IMR-90 (cell line): Measurements from ENCODE around the gene SYPL2. TPM values are rescaled to one million over a fixed set of nuclear protein-coding genes. Genes with fewer than 3 reads are reported as not detected.

Experiments used
- ATAC-seq: fragments of 200-7000 bp; cut with Tn5 transposase; 2 replicates; pipeline ENCODE4 v1.9.1; 2020; ENCODE audit warnings: low read depth, mild to moderate bottlenecking, moderate library complexity
- BruUV-seq: library from RNA; stranded (reverse); fragments of 400-500 nt; replicated peaks from 2 replicates; lab custom pipeline; 2021; lab: Mats Ljungman, UMichigan
- CTCF ChIA-PET: fragments of 300-600 bp; formaldehyde crosslinking; extraction: SDS; loops from one replicate; lab custom pipeline; 2021; ENCODE audit warnings: antibody characterized with exemption; lab: Yijun Ruan, JAX
- POLR2A ChIA-PET: fragments of 300-600 bp; sonication (Branson Sonifier 250); formaldehyde crosslinking; loops from one replicate; lab custom pipeline; 2022; ENCODE audit warnings: antibody characterized with exemption; ENCODE audit not compliant: unreplicated experiment; lab: Charles Lee
- DNase-seq: peaks from one replicate; pipeline ENCODE4 v3.0.0; 2013
- H2AFZ ChIP-seq: replicated peaks from 2 replicates; pipeline ENCODE3; 2013; ENCODE audit warnings: low read length, mild to moderate bottlenecking; ENCODE audit not compliant: poor library complexity
- H2AK5ac ChIP-seq: 2 replicates; pipeline ENCODE4 v1.6.1; 2013; ENCODE audit warnings: low read depth, low read length, inconsistent platforms
- H2AK9ac ChIP-seq: replicated peaks from 2 replicates; pipeline ENCODE3; 2013; ENCODE audit warnings: mild to moderate bottlenecking, low read depth, low read length, moderate library complexity; ENCODE audit not compliant: poor library complexity
- H2BK120ac ChIP-seq: 2 replicates; pipeline ENCODE4 v1.6.1; 2013; ENCODE audit warnings: low read depth, low read length, inconsistent platforms
- H2BK15ac ChIP-seq: 3 replicates; pipeline ENCODE4 v1.6.1; 2013; ENCODE audit warnings: low read depth, low read length, inconsistent platforms
- H2BK20ac ChIP-seq: 2 replicates; pipeline ENCODE4 v1.6.1; 2013; ENCODE audit warnings: low read depth, mild to moderate bottlenecking, inconsistent platforms, low read length, moderate library complexity
- H2BK5ac ChIP-seq: 2 replicates; pipeline ENCODE4 v1.6.1; 2013; ENCODE audit warnings: mild to moderate bottlenecking, low read depth, low read length, inconsistent platforms; ENCODE audit not compliant: poor library complexity, severe bottlenecking
- H3K14ac ChIP-seq: replicated peaks from 2 replicates; pipeline ENCODE4 v1.6.1; 2013; ENCODE audit warnings: low read depth, low read length, inconsistent platforms
- H3K18ac ChIP-seq: 2 replicates; pipeline ENCODE4 v1.6.1; 2013; ENCODE audit warnings: low read depth, low read length, control low read depth
- H3K23ac ChIP-seq: 2 replicates; pipeline ENCODE4 v1.6.1; 2013; ENCODE audit warnings: low read depth, low read length, inconsistent platforms
- H3K27ac ChIP-seq: 2 replicates; pipeline ENCODE4 v1.5.1; 2013; ENCODE audit warnings: mild to moderate bottlenecking, control low read depth, low read length; ENCODE audit not compliant: insufficient read depth
- H3K27me3 ChIP-seq: 2 replicates; pipeline ENCODE4 v1.6.1; 2013; ENCODE audit warnings: low read length; ENCODE audit not compliant: control insufficient read depth, insufficient read depth
- H3K36me3 ChIP-seq: 2 replicates; pipeline ENCODE4 v1.6.1; 2013; ENCODE audit warnings: low read length, mixed read lengths; ENCODE audit not compliant: control insufficient read depth, insufficient read depth
- H3K4ac ChIP-seq: 2 replicates; pipeline ENCODE4 v1.6.1; 2013; ENCODE audit warnings: low read depth, low read length, inconsistent platforms
- H3K4me1 ChIP-seq: 2 replicates; pipeline ENCODE4 v1.6.1; 2013; ENCODE audit warnings: low read length, mixed read lengths; ENCODE audit not compliant: control insufficient read depth, insufficient read depth
- H3K4me2 ChIP-seq: 2 replicates; pipeline ENCODE4 v1.6.1; 2013; ENCODE audit warnings: low read depth, mild to moderate bottlenecking, control low read depth, low read length, moderate library complexity
- H3K4me3 ChIP-seq: 2 replicates; pipeline ENCODE4 v1.5.1; 2013; ENCODE audit warnings: low read depth, mild to moderate bottlenecking, control low read depth, low read length, moderate library complexity; ENCODE audit not compliant: insufficient read depth
- H3K56ac ChIP-seq: 2 replicates; pipeline ENCODE4 v1.6.1; 2013; ENCODE audit warnings: low read length, inconsistent platforms; ENCODE audit not compliant: insufficient read depth; ENCODE audit errors: extremely low read depth
- H3K79me1 ChIP-seq, 2 experiments: 2 replicates each; pipeline ENCODE4 v1.6.1; 2013; ENCODE audit warnings: low read length in 2 of 2, inconsistent platforms in 1 of 2, low read depth in 1 of 2
- H3K9ac ChIP-seq: 2 replicates; pipeline ENCODE4 v1.6.1; 2013; ENCODE audit warnings: low read depth, low read length, control low read depth
- H3K9me1 ChIP-seq: 2 replicates; pipeline ENCODE4 v1.6.1; 2013; ENCODE audit warnings: low read length, inconsistent platforms; ENCODE audit not compliant: insufficient read depth
- H3K9me3 ChIP-seq: 2 replicates; pipeline ENCODE4 v1.6.1; 2013; ENCODE audit warnings: low read length; ENCODE audit not compliant: control insufficient read depth, insufficient read depth
- H4K20me1 ChIP-seq: 2 replicates; pipeline ENCODE4 v1.6.1; 2013; ENCODE audit warnings: low read length, inconsistent platforms; ENCODE audit not compliant: insufficient read depth
- H4K5ac ChIP-seq: 2 replicates; pipeline ENCODE4 v1.6.1; 2013; ENCODE audit warnings: mild to moderate bottlenecking, low read depth, low read length, control low read depth
- H4K8ac ChIP-seq, 2 experiments: 2 replicates each; pipeline ENCODE4 v1.6.1; 2013; ENCODE audit warnings: low read depth in 2 of 2, low read length in 2 of 2, control low read depth in 1 of 2, inconsistent platforms in 1 of 2
- H4K91ac ChIP-seq: 2 replicates; pipeline ENCODE4 v1.6.1; 2013; ENCODE audit warnings: low read depth, low read length, inconsistent platforms; ENCODE audit not compliant: insufficient read depth
- BHLHE40 ChIP-seq: fragments of 150-350 bp; IDR thresholded peaks from 2 replicates; pipeline ENCODE4 v1.6.1; 2016; ENCODE audit warnings: mild to moderate bottlenecking, low read depth, low read length
- CEBPB ChIP-seq: IDR thresholded peaks from 2 replicates; pipeline ENCODE4 v1.6.1; 2012; ENCODE audit warnings: low read depth, low read length, improper control_type of control experiment
- CHD1 ChIP-seq: IDR thresholded peaks from 2 replicates; pipeline ENCODE4 v1.6.1; 2012; ENCODE audit warnings: low read depth, low read length, improper control_type of control experiment
- FOS ChIP-seq: fragments of 150-350 bp; IDR thresholded peaks from 2 replicates; pipeline ENCODE4 v1.6.1; 2016; ENCODE audit warnings: low read depth, low read length
- MAFK ChIP-seq: IDR thresholded peaks from 2 replicates; pipeline ENCODE4 v1.6.1; 2012; ENCODE audit warnings: low read depth, low read length, improper control_type of control experiment
- MAZ ChIP-seq: IDR thresholded peaks from 2 replicates; pipeline ENCODE4 v1.6.1; 2012; ENCODE audit warnings: low read depth, mild to moderate bottlenecking, low read length, improper control_type of control experiment, moderate library complexity, borderline replicate concordance
- MXI1 ChIP-seq: IDR thresholded peaks from 2 replicates; pipeline ENCODE4 v1.6.1; 2012; ENCODE audit warnings: low read depth, mild to moderate bottlenecking, low read length, moderate library complexity, borderline replicate concordance
- NFE2L2 ChIP-seq: fragments of 150-350 bp; IDR thresholded peaks from 2 replicates; pipeline ENCODE4 v1.6.1; 2016; ENCODE audit warnings: low read depth, mild to moderate bottlenecking, low read length
- POLR2A ChIP-seq: IDR thresholded peaks from 2 replicates; pipeline ENCODE4 v1.6.1; 2012; ENCODE audit warnings: mild to moderate bottlenecking, low read depth, low read length
- RAD21 ChIP-seq: IDR thresholded peaks from 2 replicates; pipeline ENCODE4 v1.6.1; 2012; ENCODE audit warnings: low read length, improper control_type of control experiment
- RCOR1 ChIP-seq: IDR thresholded peaks from 2 replicates; pipeline ENCODE4 v1.6.1; 2012; ENCODE audit warnings: mild to moderate bottlenecking, low read length, improper control_type of control experiment; ENCODE audit not compliant: insufficient replicate concordance
- RFX5 ChIP-seq: IDR thresholded peaks from 2 replicates; pipeline ENCODE4 v1.8.0; 2012; ENCODE audit warnings: low read depth, mild to moderate bottlenecking, low read length, moderate library complexity
- SMC3 ChIP-seq: fragments of 150-350 bp; IDR thresholded peaks from 2 replicates; pipeline ENCODE4 v1.6.1; 2016; ENCODE audit warnings: low read depth, mild to moderate bottlenecking, antibody characterized with exemption, low read length, moderate library complexity
- USF2 ChIP-seq: fragments of 150-350 bp; IDR thresholded peaks from 2 replicates; pipeline ENCODE4 v1.6.1; 2017; ENCODE audit warnings: mild to moderate bottlenecking, antibody characterized with exemption, low read length, low read depth
- WGBS, 2 experiments: methylation state at CpG; one replicate each; pipeline versions ENCODE4 v1.1.5 to v1.1.7; 2013; ENCODE audit warnings: missing lambda C conversion rate in 2 of 2; ENCODE audit not compliant: insufficient read length in 1 of 2; ENCODE audit errors: extremely low coverage in 2 of 2; 5-methylcytosine and 5-hydroxymethylcytosine counted together
- dilution Hi-C: fragments of 300-500 bp; cut with HindIII; formaldehyde crosslinking; loops from one replicate; pipeline ENCODE4 v1.14.3; 2018; ENCODE audit warnings: low sequenced_read_pairs; ENCODE audit not compliant: unreplicated experiment
- in situ Hi-C: fragments of 300-500 bp; cut with MboI; formaldehyde crosslinking; loops from 3 replicates; pipeline ENCODE4 v1.14.3; 2019; ENCODE audit warnings: low sequenced_read_pairs, inconsistent platforms, mixed read lengths
- intact Hi-C: fragments of 100-400 bp; cut with micrococcal nuclease; formaldehyde crosslinking; loops from 2 replicates; pipeline ENCODE4 v1.10.0; 2022
- polyA plus RNA-seq, 3 experiments: library from polyadenylated mRNA; depleted of rRNA; stranded (reverse); fragments of >200 nt; gene quantifications; 2 replicates each; pipeline ENCODE4 v1.2.3, GENCODE V29; 2012; ENCODE audit warnings: low replicate concordance in 1 of 3
- total RNA-seq: library from RNA; depleted of rRNA; stranded (reverse); fragments of >200 nt; gene quantifications from 2 replicates; pipeline ENCODE4 v1.2.3, GENCODE V29; 2012
- TF ChIP-seq, protein P1 (sequence below): fragments of 150-350 bp; IDR thresholded peaks from 2 replicates; pipeline ENCODE4 v1.6.1; 2016; ENCODE audit warnings: low read depth, mild to moderate bottlenecking, low read length, moderate library complexity, borderline replicate concordance
- TF ChIP-seq, protein P2 (sequence below): conservative IDR thresholded peaks from 2 replicates; pipeline ENCODE4 v1.5.1; 2012; ENCODE audit warnings: mild to moderate bottlenecking, low read depth, low read length, improper control_type of control experiment

SYPL2 gene
- total and polyA plus RNA-seq, 2 of the 4 experiments (the other 2 are of a cell fraction): under 0.01 to 0.65 TPM

- Histone ChIP-seq H3K27ac (peak overlapping the region; percentile 14; the same call in 1 of the 2 replicates), H3K9me1 (peaks cover 24% of the 10 kb centered on the region), H2AK5ac (no peak overlapping the region), H3K4me3 (no peak overlapping the region), H4K8ac (no peak overlapping the region), H2BK20ac (no peak overlapping the region; the same call in 1 of the 2 replicates), H2BK120ac (no peak overlapping the region), H3K79me1 (peaks cover 15 to 59% of the 10 kb centered on the region in 2 experiments), H2AFZ (peak overlapping the region; percentile 44), H3K23ac (no peak overlapping the region), H4K20me1 (peaks cover 13% of the 10 kb centered on the region; the same call in 1 of the 2 replicates), H3K4ac (peak overlapping the region; percentile 18; the same call in 1 of the 2 replicates), H2AK9ac (peak overlapping the region; percentile 46), H3K18ac (no peak overlapping the region), H3K27me3 (no peaks in the 10 kb centered on the region), H3K9me3 (no peaks in the 10 kb centered on the region), H3K4me2 (no peak overlapping the region), H3K4me1 (peaks cover 29% of the 10 kb centered on the region), H2BK15ac (no peak overlapping the region), H3K9ac (no peak overlapping the region), H2BK5ac (no peak overlapping the region), H4K91ac (no peak overlapping the region), H3K14ac (no peak overlapping the region), H3K36me3 (peaks cover 13% of the 10 kb centered on the region), H4K5ac (no peak overlapping the region; the same call in 1 of the 2 replicates), H3K56ac (no peak overlapping the region)
- TF ChIP-seq FOS: no peak
- no peak for TF ChIP-seq NFE2L2
- TF ChIP-seq SMC3: no peak
- TF ChIP-seq, protein P1, sequence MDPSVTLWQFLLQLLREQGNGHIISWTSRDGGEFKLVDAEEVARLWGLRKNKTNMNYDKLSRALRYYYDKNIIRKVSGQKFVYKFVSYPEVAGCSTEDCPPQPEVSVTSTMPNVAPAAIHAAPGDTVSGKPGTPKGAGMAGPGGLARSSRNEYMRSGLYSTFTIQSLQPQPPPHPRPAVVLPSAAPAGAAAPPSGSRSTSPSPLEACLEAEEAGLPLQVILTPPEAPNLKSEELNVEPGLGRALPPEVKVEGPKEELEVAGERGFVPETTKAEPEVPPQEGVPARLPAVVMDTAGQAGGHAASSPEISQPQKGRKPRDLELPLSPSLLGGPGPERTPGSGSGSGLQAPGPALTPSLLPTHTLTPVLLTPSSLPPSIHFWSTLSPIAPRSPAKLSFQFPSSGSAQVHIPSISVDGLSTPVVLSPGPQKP: no peak
- TF ChIP-seq CEBPB: no peak
- TF ChIP-seq MXI1: no peak
- TF ChIP-seq USF2: no peak
- no peak for TF ChIP-seq RCOR1
- TF ChIP-seq CHD1: no peak
- TF ChIP-seq MAZ: no peak
- TF ChIP-seq RFX5: no peak
- TF ChIP-seq POLR2A: no peak
- no peak for TF ChIP-seq BHLHE40
- TF ChIP-seq RAD21: no peak
- no peak for TF ChIP-seq MAFK
- TF ChIP-seq, protein P2, sequence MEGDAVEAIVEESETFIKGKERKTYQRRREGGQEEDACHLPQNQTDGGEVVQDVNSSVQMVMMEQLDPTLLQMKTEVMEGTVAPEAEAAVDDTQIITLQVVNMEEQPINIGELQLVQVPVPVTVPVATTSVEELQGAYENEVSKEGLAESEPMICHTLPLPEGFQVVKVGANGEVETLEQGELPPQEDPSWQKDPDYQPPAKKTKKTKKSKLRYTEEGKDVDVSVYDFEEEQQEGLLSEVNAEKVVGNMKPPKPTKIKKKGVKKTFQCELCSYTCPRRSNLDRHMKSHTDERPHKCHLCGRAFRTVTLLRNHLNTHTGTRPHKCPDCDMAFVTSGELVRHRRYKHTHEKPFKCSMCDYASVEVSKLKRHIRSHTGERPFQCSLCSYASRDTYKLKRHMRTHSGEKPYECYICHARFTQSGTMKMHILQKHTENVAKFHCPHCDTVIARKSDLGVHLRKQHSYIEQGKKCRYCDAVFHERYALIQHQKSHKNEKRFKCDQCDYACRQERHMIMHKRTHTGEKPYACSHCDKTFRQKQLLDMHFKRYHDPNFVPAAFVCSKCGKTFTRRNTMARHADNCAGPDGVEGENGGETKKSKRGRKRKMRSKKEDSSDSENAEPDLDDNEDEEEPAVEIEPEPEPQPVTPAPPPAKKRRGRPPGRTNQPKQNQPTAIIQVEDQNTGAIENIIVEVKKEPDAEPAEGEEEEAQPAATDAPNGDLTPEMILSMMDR: no peak
- BruUV-seq: no TSS peak
- ChIA-PET CTCF (interaction anchor here (0.5 to 5.1 kb wide), 10 partner anchors 8 to 548 kb away, joined by 3 to 51 read pairs (median 4); partner anchors contain the start of gene AMIGO1), POLR2A (no interaction called here)
- dilution Hi-C loops (no loop called here), intact Hi-C loops (no loop called here), in situ Hi-C loops (loop anchor here (5.0 kb wide), 1 partner anchor 33 kb away; no protein-coding TSS in a partner anchor)
- WGBS, 2 experiments: no CpG with 5 or more reads among the region's 7 CpGs
- ATAC-seq (no peak), DNase-seq (no peak)
Observed at GRCh38 chr1:109499081-109499480, 32.7 kb downstream of the SYPL2 start.
